PC-9 (cell line): ENCODE data around the gene TTC27.

Experiments
- EZH2 ChIP-seq: fragments of 200-600 bp; sonication (generic); IDR thresholded peaks from 2 replicates; pipeline ENCODE4 v1.8.0; 2017; ENCODE audit warnings: antibody characterized with exemption, low read depth
- TF ChIP-seq, protein P1 (sequence below): fragments of 200-600 bp; sonication (generic); conservative IDR thresholded peaks from 2 replicates; pipeline ENCODE4 v1.6.1; 2017; ENCODE audit warnings: mixed run types, antibody characterized with exemption, mild to moderate bottlenecking, moderate library complexity

DNA sequence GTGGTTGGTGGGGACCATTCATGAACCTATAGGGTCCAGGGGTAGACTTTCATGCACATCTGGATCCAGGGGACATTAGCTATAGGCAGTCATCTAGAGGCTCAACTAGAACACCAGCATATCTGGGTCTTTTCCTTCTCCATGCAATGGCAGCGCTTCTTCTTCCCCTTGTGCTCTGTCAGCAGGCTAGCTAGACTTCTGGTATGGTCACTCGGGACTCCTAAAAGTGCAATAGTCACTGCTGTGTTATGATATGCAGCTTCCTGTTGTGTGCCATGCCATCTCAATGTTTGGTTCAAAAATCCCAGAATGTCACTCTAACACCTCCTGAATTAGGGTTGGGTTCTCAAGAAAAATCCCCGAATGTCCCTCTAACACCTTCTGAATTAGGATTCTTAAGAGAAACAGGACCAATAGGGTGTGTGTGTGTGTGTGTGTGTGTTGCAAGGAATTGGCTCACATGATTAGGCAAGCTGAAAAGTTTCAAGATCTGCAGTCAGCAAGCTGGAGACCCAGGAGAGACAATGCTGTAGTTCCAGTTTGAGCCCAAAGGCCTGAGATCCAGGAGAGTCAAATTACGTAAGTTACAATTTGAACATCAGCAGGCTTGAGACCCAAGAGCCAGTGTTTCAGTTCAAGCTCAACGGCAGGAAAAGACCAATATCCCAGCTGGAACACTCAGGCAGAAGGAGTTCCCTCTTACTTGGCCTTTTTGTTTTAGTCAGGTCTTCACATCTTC lies 221.8 kb downstream of the TTC27 start:
- TF ChIP-seq, protein P1, sequence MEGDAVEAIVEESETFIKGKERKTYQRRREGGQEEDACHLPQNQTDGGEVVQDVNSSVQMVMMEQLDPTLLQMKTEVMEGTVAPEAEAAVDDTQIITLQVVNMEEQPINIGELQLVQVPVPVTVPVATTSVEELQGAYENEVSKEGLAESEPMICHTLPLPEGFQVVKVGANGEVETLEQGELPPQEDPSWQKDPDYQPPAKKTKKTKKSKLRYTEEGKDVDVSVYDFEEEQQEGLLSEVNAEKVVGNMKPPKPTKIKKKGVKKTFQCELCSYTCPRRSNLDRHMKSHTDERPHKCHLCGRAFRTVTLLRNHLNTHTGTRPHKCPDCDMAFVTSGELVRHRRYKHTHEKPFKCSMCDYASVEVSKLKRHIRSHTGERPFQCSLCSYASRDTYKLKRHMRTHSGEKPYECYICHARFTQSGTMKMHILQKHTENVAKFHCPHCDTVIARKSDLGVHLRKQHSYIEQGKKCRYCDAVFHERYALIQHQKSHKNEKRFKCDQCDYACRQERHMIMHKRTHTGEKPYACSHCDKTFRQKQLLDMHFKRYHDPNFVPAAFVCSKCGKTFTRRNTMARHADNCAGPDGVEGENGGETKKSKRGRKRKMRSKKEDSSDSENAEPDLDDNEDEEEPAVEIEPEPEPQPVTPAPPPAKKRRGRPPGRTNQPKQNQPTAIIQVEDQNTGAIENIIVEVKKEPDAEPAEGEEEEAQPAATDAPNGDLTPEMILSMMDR, result no peak
- no peak for TF ChIP-seq EZH2
